Activated naive CD4-positive, alpha-beta T cell treated with anti-CD3 and anti-CD28 coated beads, Interleukin-2, amount 50 U/mL, for 24 hours (primary cell): Measurements from ENCODE around the gene ZBTB7C.

ENCODE experiments used
- H3K27ac Mint-ChIP-seq: one replicate; pipeline ENCODE4 v1.8.0; 2021; ENCODE audit warnings: mild to moderate bottlenecking, mixed read lengths
- H3K27me3 Mint-ChIP-seq: one replicate; pipeline ENCODE4 v1.8.0; 2021; ENCODE audit warnings: mixed read lengths
- H3K36me3 Mint-ChIP-seq: one replicate; pipeline ENCODE4 v1.8.0; 2021; ENCODE audit warnings: mixed read lengths
- H3K4me1 Mint-ChIP-seq: one replicate; pipeline ENCODE4 v1.8.0; 2021; ENCODE audit warnings: mixed read lengths
- H3K4me3 Mint-ChIP-seq: one replicate; pipeline ENCODE4 v1.8.0; 2021; ENCODE audit warnings: mild to moderate bottlenecking, mixed read lengths
- H3K9me3 Mint-ChIP-seq: one replicate; pipeline ENCODE4 v1.8.0; 2021; ENCODE audit warnings: mixed read lengths

The ZBTB7C gene

DNA sequence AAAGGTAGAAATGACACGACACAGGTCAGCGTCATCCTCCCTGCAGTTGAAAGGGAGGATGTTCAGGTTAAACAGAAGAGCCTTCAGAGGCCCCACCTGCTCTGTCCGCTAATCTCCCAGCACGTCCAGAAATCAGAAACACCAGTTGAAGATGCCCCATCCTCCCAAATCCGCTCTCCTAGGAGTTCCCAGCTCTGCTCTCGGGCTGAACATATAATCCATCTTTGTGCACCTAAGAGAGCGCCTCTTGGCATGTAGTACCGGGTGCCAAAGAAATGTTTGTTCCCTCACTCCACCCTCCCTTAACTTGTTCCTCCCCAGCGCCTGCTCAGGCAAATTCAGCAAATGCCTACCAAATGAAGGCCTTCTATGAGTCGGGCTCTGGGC lies 333.5 kb downstream of the ZBTB7C start:
- H3K27ac Mint-ChIP-seq: no peak overlapping the region
- peaks cover 1% of the 10 kb centered on the region for H3K27me3 Mint-ChIP-seq
- H3K4me1 Mint-ChIP-seq: no peaks in the 10 kb centered on the region
- H3K9me3 Mint-ChIP-seq: no peaks in the 10 kb centered on the region
- H3K36me3 Mint-ChIP-seq: no peaks in the 10 kb centered on the region
- H3K4me3 Mint-ChIP-seq: no peak overlapping the region

DNA sequence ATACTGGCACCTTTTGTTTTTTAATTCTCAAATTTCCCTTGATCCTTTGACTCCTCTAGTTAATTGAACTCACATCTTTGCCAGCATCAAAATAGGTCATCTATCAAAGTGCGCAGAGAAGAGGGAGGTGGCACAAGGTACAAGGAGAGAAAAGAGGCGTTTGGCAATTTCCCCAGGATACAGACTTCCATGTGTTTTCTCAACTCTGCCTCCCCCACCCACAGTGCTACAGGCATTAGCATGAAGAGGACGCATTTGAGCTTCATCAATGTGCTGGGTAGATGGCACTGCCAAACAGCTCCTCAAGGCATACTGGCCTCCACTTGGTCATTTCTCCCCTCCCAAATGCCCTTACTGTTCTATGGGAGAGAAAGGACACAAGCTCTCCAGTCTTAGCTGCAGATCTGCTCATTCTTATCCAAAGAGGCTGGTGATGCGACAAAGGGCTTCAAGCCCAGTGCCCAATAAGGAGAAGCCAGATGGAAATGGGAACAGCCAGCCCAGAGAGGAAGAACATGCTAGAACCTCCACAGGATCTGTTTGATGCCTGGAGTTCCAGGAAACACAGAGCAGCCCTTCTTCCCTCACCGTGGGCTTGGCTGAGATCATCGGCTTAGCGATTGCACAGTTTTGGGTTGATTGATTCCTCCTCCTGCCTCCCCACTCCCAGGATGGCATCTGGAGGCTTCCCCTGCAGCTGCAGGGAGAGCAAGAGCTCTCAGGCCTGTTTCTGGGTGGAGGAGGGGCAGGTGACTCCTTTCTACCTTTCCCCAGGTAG lies 334.1 kb downstream of the ZBTB7C start:
- Mint-ChIP-seq H3K4me3 (no peak overlapping the region), H3K9me3 (no peaks in the 10 kb centered on the region), H3K27ac (no peak overlapping the region), H3K36me3 (no peaks in the 10 kb centered on the region), H3K27me3 (peaks cover 2% of the 10 kb centered on the region), H3K4me1 (no peaks in the 10 kb centered on the region)

DNA sequence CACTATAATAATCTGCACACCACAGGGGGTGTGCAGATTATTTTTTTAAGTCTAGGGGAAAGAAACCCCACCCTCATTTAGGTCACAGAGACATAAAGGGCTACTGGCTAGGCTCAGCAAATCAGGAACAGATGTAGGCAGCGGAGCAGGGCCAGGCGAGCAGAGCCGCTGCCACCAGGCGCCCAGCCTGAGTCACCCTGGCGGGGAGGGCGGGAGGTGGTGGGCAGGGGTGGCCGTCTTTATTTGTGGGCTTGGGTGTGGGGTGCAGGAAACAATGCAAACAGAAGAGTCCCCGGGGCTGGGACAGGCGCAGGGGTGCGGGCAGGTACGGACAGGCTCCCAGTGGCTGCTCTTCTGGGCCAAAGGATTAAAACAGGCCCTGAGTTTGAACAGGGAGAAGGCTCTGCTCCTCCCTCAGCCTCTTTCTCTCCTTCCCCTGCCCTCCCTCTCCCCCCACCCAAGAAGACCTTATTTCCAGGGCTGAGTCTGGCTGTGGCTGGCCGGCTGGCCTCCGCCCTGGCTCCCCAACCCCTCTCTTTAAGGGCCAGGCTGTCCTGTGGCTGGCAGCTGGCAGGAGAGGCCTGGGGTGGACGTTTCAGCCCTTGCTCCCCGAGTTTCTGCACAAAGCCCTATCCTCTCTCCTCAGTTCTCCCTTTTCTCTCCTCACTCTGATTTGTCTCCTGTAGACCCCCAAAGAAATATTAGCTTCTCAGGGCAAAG lies 335.8 kb downstream of the ZBTB7C start:
- H3K4me3 Mint-ChIP-seq: no peak overlapping the region
- H3K36me3 Mint-ChIP-seq: no peaks in the 10 kb centered on the region
- H3K27me3 Mint-ChIP-seq: peaks cover 3% of the 10 kb centered on the region
- no peak overlapping the region for H3K27ac Mint-ChIP-seq
- no peaks in the 10 kb centered on the region for H3K9me3 Mint-ChIP-seq
- no peaks in the 10 kb centered on the region for H3K4me1 Mint-ChIP-seq

DNA sequence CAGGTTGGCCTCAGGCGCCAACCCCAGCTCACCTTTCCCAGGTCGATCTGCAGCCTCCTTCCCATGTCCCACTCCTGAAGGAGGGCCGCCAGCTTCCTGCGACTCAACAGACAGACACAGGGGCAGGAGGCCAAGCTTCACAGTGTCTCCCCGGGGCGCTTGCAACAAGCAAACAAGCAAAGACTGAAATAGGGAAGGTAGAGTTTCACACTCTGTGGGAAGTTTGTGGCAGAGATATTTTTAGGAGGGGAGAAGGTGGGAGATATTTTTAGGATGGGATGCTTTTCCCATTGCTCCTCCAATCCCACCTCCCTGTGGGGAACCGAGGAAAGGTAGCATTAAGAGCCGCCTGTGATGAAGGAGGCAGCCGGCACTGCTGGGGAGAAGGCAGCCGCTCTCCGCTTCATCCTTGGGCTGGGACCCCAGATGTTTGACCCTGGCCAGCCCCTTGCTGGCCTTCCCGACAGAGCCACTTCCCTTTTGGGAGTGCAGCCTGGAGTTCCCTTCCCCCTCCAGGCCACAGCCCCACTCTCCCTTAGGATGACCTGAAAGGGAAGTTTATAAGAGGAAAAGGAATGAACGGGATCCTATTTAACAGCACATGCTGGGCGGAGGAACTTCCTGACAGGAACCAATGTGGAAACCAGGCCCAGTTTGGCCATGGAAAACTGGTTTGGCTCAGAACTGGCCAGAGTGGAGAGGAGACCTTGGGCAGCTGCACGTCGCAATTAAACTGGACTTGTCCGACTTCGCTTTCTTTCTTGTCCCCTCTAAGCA lies 336.6 kb downstream of the ZBTB7C start:
- H3K4me1 Mint-ChIP-seq: no peaks in the 10 kb centered on the region
- no peaks in the 10 kb centered on the region for H3K9me3 Mint-ChIP-seq
- H3K4me3 Mint-ChIP-seq: no peak overlapping the region

DNA sequence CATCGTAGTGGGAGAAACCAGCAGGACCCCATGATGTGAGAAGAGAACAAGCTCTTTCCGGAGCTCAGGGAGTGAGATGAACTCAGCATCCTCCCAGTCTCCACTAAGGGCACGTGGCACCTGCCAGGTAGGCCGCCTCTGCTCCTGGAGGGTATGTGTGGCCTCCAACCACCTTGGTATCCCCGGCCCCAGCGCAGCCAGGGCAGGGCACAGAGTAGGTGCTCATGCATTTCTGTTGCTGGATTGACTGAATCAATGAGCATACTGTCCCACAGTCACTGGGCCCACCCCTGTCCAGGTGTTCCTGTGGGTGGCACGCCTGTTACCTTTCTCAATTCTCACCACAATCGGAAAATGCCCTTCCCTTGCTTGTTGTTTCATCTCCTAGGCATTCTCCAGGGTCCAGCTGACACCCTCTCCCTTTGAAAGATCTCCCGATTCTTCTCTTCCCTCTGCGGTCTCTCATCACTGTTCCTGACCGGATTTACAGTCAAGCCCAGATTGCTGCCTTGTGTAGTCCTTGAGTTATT lies 340.2 kb downstream of the ZBTB7C start:
- H3K4me3 Mint-ChIP-seq: no peak overlapping the region
- H3K36me3 Mint-ChIP-seq: no peaks in the 10 kb centered on the region
- no peaks in the 10 kb centered on the region for H3K4me1 Mint-ChIP-seq
- H3K9me3 Mint-ChIP-seq: no peaks in the 10 kb centered on the region
- peaks cover 3% of the 10 kb centered on the region for H3K27me3 Mint-ChIP-seq
- no peak overlapping the region for H3K27ac Mint-ChIP-seq

More for the DNA sequence above, 336.6 kb downstream of the ZBTB7C start:
- Mint-ChIP-seq H3K36me3 (no peaks in the 10 kb centered on the region), H3K27ac (no peak overlapping the region), H3K27me3 (peaks cover 3% of the 10 kb centered on the region)

DNA sequence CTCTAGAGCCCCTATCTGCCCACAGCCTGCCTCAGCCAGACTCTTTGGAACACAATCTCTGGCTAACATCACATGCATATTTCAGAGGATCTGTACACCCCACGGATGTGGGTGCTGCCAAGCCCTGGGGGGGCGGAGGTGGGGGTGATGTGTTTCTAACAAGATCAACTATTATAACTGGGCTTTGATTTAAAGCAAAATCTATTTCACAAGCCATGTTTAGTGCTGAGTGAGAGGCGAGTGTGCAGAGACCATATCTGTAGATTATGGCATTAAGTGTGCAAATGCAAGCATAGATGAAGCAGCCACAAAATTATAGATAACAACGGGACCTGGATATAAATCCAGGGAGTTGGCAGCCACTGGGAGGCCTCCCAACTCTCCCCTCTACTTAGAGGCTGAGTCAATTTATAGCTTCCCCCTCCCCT lies 342.9 kb downstream of the ZBTB7C start:
- Mint-ChIP-seq H3K27ac (no peak overlapping the region), H3K4me3 (no peak overlapping the region), H3K27me3 (peaks cover 3% of the 10 kb centered on the region), H3K36me3 (no peaks in the 10 kb centered on the region), H3K9me3 (no peaks in the 10 kb centered on the region), H3K4me1 (no peaks in the 10 kb centered on the region)

DNA sequence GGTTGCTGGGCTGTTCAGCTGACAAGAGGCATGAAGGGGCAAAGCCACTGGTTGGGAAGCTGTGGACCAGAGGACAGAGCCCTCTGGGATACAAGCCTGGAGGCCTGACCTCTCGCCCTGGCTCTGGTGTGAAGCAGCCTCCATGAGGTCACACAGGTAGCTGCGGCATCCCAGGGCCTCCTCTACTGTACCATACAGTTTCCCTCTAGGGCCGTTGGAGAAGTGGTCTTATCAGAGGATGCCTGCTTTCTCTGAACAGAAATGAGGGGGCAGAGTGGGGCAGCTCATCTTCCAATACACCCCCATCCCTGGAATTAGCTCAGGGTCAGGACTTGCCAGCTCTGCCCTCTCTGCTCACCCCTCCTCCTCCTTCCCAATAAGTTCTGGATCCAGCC lies 343.6 kb downstream of the ZBTB7C start:
- Mint-ChIP-seq H3K27me3 (peaks cover 2% of the 10 kb centered on the region), H3K36me3 (no peaks in the 10 kb centered on the region), H3K9me3 (no peaks in the 10 kb centered on the region), H3K4me1 (no peaks in the 10 kb centered on the region), H3K4me3 (no peak overlapping the region), H3K27ac (no peak overlapping the region)

DNA sequence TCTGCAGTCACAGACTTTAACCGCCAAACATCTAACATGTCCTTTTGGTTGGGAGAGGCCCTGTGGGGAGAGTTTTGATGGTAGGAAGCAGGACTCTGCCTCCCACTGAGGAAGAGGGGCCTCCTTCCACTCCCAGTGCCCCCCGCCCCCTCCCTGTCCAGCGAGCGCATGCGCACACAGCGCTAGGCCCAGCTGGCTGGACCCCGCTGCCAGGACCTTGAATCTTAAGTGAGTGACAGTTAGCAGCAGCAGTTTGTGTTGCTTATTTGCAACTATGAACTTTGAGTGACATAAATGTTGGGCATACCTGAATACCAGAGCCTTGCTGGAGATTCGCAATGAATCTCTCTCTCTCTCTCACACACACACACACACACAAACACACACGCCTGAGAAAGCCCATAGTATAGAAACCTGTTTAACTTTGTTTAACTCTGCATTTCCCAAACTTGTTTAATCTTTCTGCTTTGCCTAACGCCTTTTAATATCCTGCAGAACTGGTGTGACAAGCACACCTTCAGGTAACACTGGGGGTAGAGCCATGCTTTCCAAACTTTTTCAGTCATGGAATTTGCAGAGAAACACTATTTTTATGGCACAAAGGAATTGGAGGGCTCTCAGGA lies 344.1 kb downstream of the ZBTB7C start:
- Mint-ChIP-seq H3K4me3 (no peak overlapping the region), H3K9me3 (no peaks in the 10 kb centered on the region), H3K27me3 (peaks cover 7% of the 10 kb centered on the region), H3K27ac (no peak overlapping the region), H3K4me1 (no peaks in the 10 kb centered on the region), H3K36me3 (no peaks in the 10 kb centered on the region)

DNA sequence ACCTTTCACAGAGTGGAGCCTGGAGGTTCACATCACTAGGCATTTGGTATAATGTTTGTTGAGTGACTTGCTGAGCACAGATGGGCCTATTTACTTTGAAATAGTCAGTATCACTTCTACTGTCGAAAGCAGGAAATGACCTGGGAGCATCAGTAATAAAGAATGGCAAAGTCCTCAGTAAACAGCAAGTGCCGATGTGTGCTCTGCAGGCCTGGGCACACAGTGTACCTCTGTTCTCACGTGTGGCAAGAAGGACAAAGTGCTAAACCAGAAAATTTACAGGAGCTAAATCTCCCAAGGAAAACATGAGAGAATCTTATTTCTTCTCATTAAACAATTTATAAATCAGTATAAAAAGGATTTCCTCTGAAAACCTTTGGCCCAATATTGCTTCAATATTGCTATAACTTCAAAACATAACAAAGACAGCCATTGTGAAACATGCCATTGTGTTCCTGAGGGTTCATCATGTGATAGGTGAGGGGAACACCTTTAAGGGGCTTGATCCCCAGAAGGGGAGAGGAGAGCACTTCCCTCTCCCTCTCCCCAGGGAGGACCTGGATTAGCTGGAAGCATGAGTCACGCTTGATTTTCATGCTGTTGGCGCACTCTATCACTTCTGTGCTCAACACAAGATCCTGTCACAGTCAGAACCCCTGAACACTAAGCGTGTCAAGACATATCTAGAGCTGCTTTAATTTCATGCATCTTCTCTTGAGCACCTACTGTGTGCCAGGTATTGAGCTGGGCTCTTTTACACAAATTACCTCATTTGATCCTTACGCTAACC lies 347.2 kb downstream of the ZBTB7C start:
- H3K4me3 Mint-ChIP-seq: no peak overlapping the region
- no peaks in the 10 kb centered on the region for H3K4me1 Mint-ChIP-seq
- H3K27me3 Mint-ChIP-seq: peaks cover 21% of the 10 kb centered on the region
- H3K27ac Mint-ChIP-seq: no peak overlapping the region
- no peaks in the 10 kb centered on the region for H3K36me3 Mint-ChIP-seq
- no peaks in the 10 kb centered on the region for H3K9me3 Mint-ChIP-seq

DNA sequence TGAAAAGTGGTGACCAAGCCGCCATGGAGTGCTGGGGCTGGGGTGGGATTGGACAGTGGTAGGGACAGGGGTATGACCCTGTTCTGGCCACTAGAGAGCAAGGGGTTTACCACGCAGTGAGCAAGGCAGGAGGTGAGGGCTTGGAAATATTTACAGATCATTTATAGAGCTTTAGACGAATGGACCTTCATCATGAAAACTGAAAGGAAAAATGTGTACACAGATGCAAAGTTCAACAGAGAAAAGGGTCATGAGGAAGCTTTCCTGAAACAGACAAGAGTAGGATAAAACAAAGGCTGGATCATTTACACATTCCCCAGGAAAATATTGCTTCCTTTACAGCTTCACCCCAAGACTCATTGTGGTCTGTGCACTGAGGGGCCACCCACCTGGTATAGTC lies 348.2 kb downstream of the ZBTB7C start:
- Mint-ChIP-seq H3K4me3 (no peak overlapping the region), H3K27ac (no peak overlapping the region), H3K4me1 (no peaks in the 10 kb centered on the region), H3K36me3 (no peaks in the 10 kb centered on the region), H3K9me3 (no peaks in the 10 kb centered on the region), H3K27me3 (peaks cover 21% of the 10 kb centered on the region)

DNA sequence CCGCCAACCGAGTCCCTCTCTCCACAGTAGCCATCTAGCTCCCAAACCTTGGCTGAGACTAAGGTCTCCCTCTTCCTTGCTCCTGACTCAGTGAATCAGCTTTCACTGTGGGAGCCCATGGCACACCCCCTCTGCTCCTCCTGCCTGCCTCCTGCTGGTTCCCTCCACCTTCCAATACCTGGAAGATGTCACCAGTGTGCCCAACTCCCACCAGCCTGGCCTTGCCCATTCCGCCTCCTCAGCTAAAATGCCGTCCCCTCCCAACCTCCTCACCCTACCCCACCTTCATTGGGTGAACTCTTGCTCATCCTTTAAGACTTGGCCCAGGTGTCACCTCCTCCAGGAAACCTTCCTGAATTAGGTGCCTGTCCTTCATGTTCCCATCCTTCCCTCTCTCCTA lies 348.8 kb downstream of the ZBTB7C start:
- Mint-ChIP-seq H3K27ac (no peak overlapping the region), H3K27me3 (peaks cover 24% of the 10 kb centered on the region), H3K4me1 (no peaks in the 10 kb centered on the region), H3K4me3 (no peak overlapping the region), H3K36me3 (no peaks in the 10 kb centered on the region), H3K9me3 (no peaks in the 10 kb centered on the region)

DNA sequence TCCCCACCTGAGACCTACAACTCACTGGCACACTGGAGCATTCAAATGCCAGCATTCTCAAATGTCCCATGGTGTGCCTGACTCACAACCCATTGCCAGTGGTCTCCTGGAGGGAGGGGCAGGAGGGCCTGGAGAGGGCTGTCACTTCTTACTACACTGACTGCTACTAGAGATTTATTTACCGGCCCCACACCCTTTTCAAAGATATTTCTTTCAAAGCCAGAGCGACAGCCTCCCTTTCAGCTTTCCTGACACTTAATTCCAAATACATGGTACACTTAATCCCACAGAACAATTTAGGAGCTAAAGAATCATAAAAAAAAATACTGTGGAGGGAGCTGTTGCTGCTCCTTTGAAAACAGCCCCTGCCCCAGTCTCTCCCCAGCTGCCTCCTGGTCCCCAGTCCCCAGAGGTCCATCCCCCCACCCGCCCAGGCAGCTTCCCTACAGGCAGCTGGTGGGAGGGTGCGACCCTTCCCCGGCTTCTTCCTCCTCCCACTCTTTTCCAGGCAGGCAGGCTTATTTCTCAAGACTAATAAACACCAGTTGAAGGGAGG lies 349.6 kb downstream of the ZBTB7C start:
- Mint-ChIP-seq H3K4me1 (no peaks in the 10 kb centered on the region), H3K9me3 (no peaks in the 10 kb centered on the region), H3K4me3 (no peak overlapping the region), H3K27me3 (peaks cover 28% of the 10 kb centered on the region), H3K36me3 (no peaks in the 10 kb centered on the region), H3K27ac (no peak overlapping the region)

DNA sequence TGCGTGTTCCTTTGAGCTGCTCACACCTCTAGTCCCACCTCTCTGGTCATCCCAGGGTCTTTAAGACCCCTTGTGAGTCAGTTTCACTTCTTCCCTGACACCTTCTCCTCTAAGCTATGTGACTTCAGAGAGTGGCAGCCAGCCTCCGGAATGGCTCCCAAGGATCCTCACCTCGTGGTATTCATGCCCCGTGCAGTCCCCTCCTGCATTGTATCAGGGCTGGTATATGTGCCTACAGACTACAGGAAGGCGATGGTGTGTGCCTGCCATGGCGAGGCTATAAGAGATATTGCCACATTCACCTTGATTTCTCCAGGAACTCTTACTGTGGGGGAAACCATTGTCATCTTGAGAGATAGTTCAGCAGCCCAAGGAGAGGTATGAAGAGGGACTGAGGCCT lies 350.7 kb downstream of the ZBTB7C start:
- Mint-ChIP-seq H3K4me3 (no peak overlapping the region), H3K9me3 (no peaks in the 10 kb centered on the region), H3K27ac (no peak overlapping the region), H3K36me3 (no peaks in the 10 kb centered on the region), H3K4me1 (no peaks in the 10 kb centered on the region), H3K27me3 (peaks cover 35% of the 10 kb centered on the region)

DNA sequence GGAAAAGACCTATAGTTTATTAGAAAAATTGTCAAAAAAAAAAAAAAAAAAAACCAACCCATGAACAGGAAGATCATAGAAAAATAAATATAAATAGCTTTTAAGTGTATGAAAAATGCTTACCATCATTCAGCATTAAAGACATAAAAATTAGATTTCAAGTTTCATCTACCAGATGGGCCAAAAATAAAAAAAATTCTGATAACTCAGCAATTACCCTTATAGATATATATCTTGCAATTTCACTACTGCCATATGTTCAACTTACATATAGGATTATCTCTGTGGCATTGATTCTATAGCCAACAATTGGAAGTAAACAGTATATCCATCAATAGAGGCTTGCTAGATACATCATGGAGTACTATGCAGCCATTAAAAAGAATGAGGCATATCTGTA lies 352.2 kb downstream of the ZBTB7C start:
- H3K27ac Mint-ChIP-seq: no peak overlapping the region
- H3K4me3 Mint-ChIP-seq: no peak overlapping the region
- no peaks in the 10 kb centered on the region for H3K4me1 Mint-ChIP-seq
- peaks cover 41% of the 10 kb centered on the region for H3K27me3 Mint-ChIP-seq
- no peaks in the 10 kb centered on the region for H3K36me3 Mint-ChIP-seq
- H3K9me3 Mint-ChIP-seq: no peaks in the 10 kb centered on the region
